ENCODE measurements around the gene FRAT1.

Gene FRAT1

GRCh38 chr10:97367126-97367649, 48.1 kb downstream of the FRAT1 start:
- DNase-seq (ENCODE audit: low spot score): no peak
